OCI-LY1 (cell line): ENCODE data around the gene SPSB4.
A peak's percentile ranks its signal among the peaks of the same experiment; 100 is the strongest.

Experiments used
- H2AFZ ChIP-seq: fragments of 200-600 bp; sonication (generic), shearing (Covaris generic); 2 replicates; pipeline ENCODE4 v1.6.0; 2014; ENCODE audit warnings: antibody characterized with exemption, mild to moderate bottlenecking, low read length
- H3F3A ChIP-seq: fragments of 200-600 bp; sonication (generic), shearing (Covaris generic); 2 replicates; pipeline ENCODE4 v1.6.0; 2014; ENCODE audit warnings: mild to moderate bottlenecking, antibody characterized with exemption, low read length, moderate library complexity; ENCODE audit not compliant: insufficient read depth
- H3K27ac ChIP-seq: fragments of 200-600 bp; sonication (generic); 2 replicates; pipeline ENCODE4 v1.5.1; 2014; ENCODE audit warnings: low read length, mixed run types, mild to moderate bottlenecking, low read depth; ENCODE audit not compliant: poor library complexity, severe bottlenecking
- H3K27me3 ChIP-seq: fragments of 200-600 bp; sonication (generic); 2 replicates; pipeline ENCODE4 v1.6.0; 2014; ENCODE audit warnings: antibody characterized with exemption, mild to moderate bottlenecking, low read length, moderate library complexity; ENCODE audit not compliant: insufficient read depth
- H3K36me3 ChIP-seq: fragments of 200-600 bp; sonication (generic); 2 replicates; pipeline ENCODE4 v1.6.1; 2014; ENCODE audit warnings: mild to moderate bottlenecking, antibody characterized with exemption, low read length, moderate library complexity, mixed read lengths; ENCODE audit not compliant: insufficient read depth
- H3K4me1 ChIP-seq: fragments of 200-600 bp; sonication (generic); 2 replicates; pipeline ENCODE4 v1.5.1; 2014; ENCODE audit warnings: mild to moderate bottlenecking, low read length, moderate library complexity; ENCODE audit not compliant: insufficient read depth, severe bottlenecking
- H3K4me2 ChIP-seq: fragments of 200-600 bp; sonication (generic), shearing (Covaris generic); 2 replicates; pipeline ENCODE4 v1.6.1; 2014; ENCODE audit warnings: low read length
- H3K4me3 ChIP-seq: fragments of 200-600 bp; sonication (generic); 2 replicates; pipeline ENCODE4 v1.5.1; 2014; ENCODE audit warnings: low read length, low read depth, mild to moderate bottlenecking, mixed read lengths; ENCODE audit not compliant: poor library complexity, severe bottlenecking
- H3K79me2 ChIP-seq: fragments of 200-600 bp; shearing (Covaris generic); 2 replicates; pipeline ENCODE4 v1.6.1; 2016; ENCODE audit warnings: mixed run types, low read length, mixed read lengths; ENCODE audit not compliant: insufficient read depth
- H3K9ac ChIP-seq: fragments of 200-600 bp; sonication (generic), shearing (Covaris generic); 2 replicates; pipeline ENCODE4 v1.6.1; 2014; ENCODE audit warnings: mild to moderate bottlenecking, low read length, mixed read lengths
- H3K9me2 ChIP-seq: fragments of 200-600 bp; sonication (generic), shearing (Covaris generic); 2 replicates; pipeline ENCODE4 v1.6.1; 2014; ENCODE audit warnings: low read depth, mild to moderate bottlenecking, low read length, mixed read lengths
- H3K9me3 ChIP-seq: fragments of 200-600 bp; shearing (Covaris generic); 2 replicates; pipeline ENCODE4 v1.6.1; 2014; ENCODE audit warnings: low read length, mixed read lengths
- H4K20me1 ChIP-seq: fragments of 200-600 bp; sonication (generic), shearing (Covaris generic); 2 replicates; pipeline ENCODE4 v1.6.0; 2016; ENCODE audit warnings: mild to moderate bottlenecking, low read length; ENCODE audit not compliant: insufficient read depth
- CTCF ChIP-seq: fragments of 200-600 bp; sonication (generic), shearing (Covaris generic); IDR thresholded peaks from 2 replicates; pipeline ENCODE4 v1.5.1; 2017; ENCODE audit warnings: mild to moderate bottlenecking, antibody characterized with exemption, low read length, moderate library complexity, mixed read lengths
- EZH2 ChIP-seq: fragments of 200-600 bp; sonication (generic), shearing (Covaris generic); IDR thresholded peaks from 2 replicates; pipeline ENCODE4 v1.8.0; 2017; ENCODE audit warnings: borderline replicate concordance, mixed run types, mild to moderate bottlenecking, antibody characterized with exemption, low read length, moderate library complexity, mixed read lengths

The SPSB4 gene

GRCh38 chr3:141049681-141050080, 1.5 kb upstream of the SPSB4 start:
- Histone ChIP-seq H3K27me3 (no peaks in the 10 kb centered on the region), H3K9ac (no peak overlapping the region), H3K36me3 (no peaks in the 10 kb centered on the region), H3K9me3 (no peaks in the 10 kb centered on the region), H3K9me2 (no peaks in the 10 kb centered on the region), H3K4me1 (no peaks in the 10 kb centered on the region), H3K4me2 (no peak overlapping the region), H3F3A (no peaks in the 10 kb centered on the region), H2AFZ (no peak overlapping the region), H3K27ac (no peak overlapping the region), H3K4me3 (no peak overlapping the region), H3K79me2 (no peaks in the 10 kb centered on the region), H4K20me1 (no peaks in the 10 kb centered on the region)
- TF ChIP-seq EZH2 (no peak), CTCF (peak; percentile 27; the same call in 1 of the 2 replicates)

- no peaks in the 10 kb centered on the region for H3F3A ChIP-seq
- H3K9me2 ChIP-seq, result no peaks in the 10 kb centered on the region
- H3K79me2 ChIP-seq, result no peaks in the 10 kb centered on the region
- peaks cover 7% of the 10 kb centered on the region; the same call in 1 of the 2 replicates for H3K27me3 ChIP-seq
- no peaks in the 10 kb centered on the region for H3K36me3 ChIP-seq
- H3K27ac ChIP-seq, result no peak overlapping the region
- H3K9ac ChIP-seq, result no peak overlapping the region
- H3K9me3 ChIP-seq, result no peaks in the 10 kb centered on the region
- H4K20me1 ChIP-seq, result no peaks in the 10 kb centered on the region
- H2AFZ ChIP-seq, result no peak overlapping the region
- no peak overlapping the region for H3K4me3 ChIP-seq
- H3K4me2 ChIP-seq, result no peak overlapping the region
- TF ChIP-seq EZH2 (no peak), CTCF (no peak)
- no peaks in the 10 kb centered on the region for H3K4me1 ChIP-seq
Measured at GRCh38 chr3:141051443-141052200, 475 bp downstream of the SPSB4 start.

- Histone ChIP-seq H3K9me3 (no peaks in the 10 kb centered on the region), H3K27me3 (peaks cover 7% of the 10 kb centered on the region; the same call in 1 of the 2 replicates), H3F3A (no peaks in the 10 kb centered on the region), H3K79me2 (no peaks in the 10 kb centered on the region), H2AFZ (no peak overlapping the region), H3K4me3 (no peak overlapping the region), H3K36me3 (no peaks in the 10 kb centered on the region), H3K27ac (no peak overlapping the region), H3K4me1 (no peaks in the 10 kb centered on the region), H3K9me2 (no peaks in the 10 kb centered on the region), H3K4me2 (no peak overlapping the region), H3K9ac (no peak overlapping the region), H4K20me1 (no peaks in the 10 kb centered on the region)
- TF ChIP-seq EZH2 (no peak), CTCF (no peak)
Measured at GRCh38 chr3:141052201-141053069, 1.3 kb downstream of the SPSB4 start.
